Calu3 (cell line): ENCODE results near the gene ARHGDIA. TPM values are rescaled to one million over a fixed set of nuclear protein-coding genes. Genes with fewer than 3 reads are reported as not detected.

Experiments used
- BruUV-seq: library from RNA; stranded (reverse); fragments of 400-500 nt; replicated peaks from 2 replicates; lab custom pipeline; 2021; lab: Mats Ljungman, UMichigan
- CTCF ChIA-PET: fragments of 300-600 bp; sonication (Branson Sonifier 250); formaldehyde crosslinking; loops from one replicate; lab custom pipeline; 2022; ENCODE audit warnings: antibody characterized with exemption; lab: Charles Lee
- DNase-seq: peaks from one replicate; pipeline ENCODE4 v3.0.0; 2022
- H3K27ac Mint-ChIP-seq: one replicate; pipeline ENCODE4 v1.8.0; 2022; ENCODE audit warnings: mixed read lengths; ENCODE audit not compliant: unreplicated experiment
- H3K27me3 Mint-ChIP-seq: one replicate; pipeline ENCODE4 v1.8.0; 2022; ENCODE audit warnings: mixed read lengths; ENCODE audit not compliant: unreplicated experiment
- H3K36me3 Mint-ChIP-seq: one replicate; pipeline ENCODE4 v1.8.0; 2022; ENCODE audit warnings: mild to moderate bottlenecking, moderate library complexity, mixed read lengths; ENCODE audit not compliant: insufficient read depth, unreplicated experiment
- H3K4me1 Mint-ChIP-seq: one replicate; pipeline ENCODE4 v1.8.0; 2022; ENCODE audit warnings: mild to moderate bottlenecking, low read depth, mixed read lengths; ENCODE audit not compliant: unreplicated experiment
- H3K4me3 Mint-ChIP-seq: one replicate; pipeline ENCODE4 v1.8.0; 2022; ENCODE audit warnings: mild to moderate bottlenecking, low read depth, moderate library complexity, mixed read lengths; ENCODE audit not compliant: unreplicated experiment
- H3K9me3 Mint-ChIP-seq: one replicate; pipeline ENCODE4 v1.8.0; 2022; ENCODE audit warnings: low read depth, mixed read lengths; ENCODE audit not compliant: unreplicated experiment
- intact Hi-C: fragments of 100-400 bp; cut with micrococcal nuclease; formaldehyde crosslinking; loops from one replicate; pipeline ENCODE4 v1.10.0; 2022; ENCODE audit not compliant: unreplicated experiment
- total RNA-seq: library from RNA; stranded (reverse); gene quantifications from 2 replicates; pipeline ENCODE4 v1.2.3, GENCODE V29; 2022
- TF ChIP-seq, protein P1 (sequence below): fragments of 200-600 bp; IDR thresholded peaks from one replicate; pipeline ENCODE4 v1.8.0; 2022; ENCODE audit warnings: antibody characterized with exemption; ENCODE audit not compliant: unreplicated experiment

The ARHGDIA gene
- total RNA-seq, 1 experiment from 2014 or later, result 273 TPM

- intact Hi-C loops, result no loop called here
- Mint-ChIP-seq H3K4me1 (no peaks in the 10 kb centered on the region), H3K27ac (no peak overlapping the region), H3K27me3 (no peaks in the 10 kb centered on the region), H3K36me3 (peaks cover 91% of the 10 kb centered on the region), H3K9me3 (no peaks in the 10 kb centered on the region), H3K4me3 (no peak overlapping the region)
- TF ChIP-seq, protein P1, sequence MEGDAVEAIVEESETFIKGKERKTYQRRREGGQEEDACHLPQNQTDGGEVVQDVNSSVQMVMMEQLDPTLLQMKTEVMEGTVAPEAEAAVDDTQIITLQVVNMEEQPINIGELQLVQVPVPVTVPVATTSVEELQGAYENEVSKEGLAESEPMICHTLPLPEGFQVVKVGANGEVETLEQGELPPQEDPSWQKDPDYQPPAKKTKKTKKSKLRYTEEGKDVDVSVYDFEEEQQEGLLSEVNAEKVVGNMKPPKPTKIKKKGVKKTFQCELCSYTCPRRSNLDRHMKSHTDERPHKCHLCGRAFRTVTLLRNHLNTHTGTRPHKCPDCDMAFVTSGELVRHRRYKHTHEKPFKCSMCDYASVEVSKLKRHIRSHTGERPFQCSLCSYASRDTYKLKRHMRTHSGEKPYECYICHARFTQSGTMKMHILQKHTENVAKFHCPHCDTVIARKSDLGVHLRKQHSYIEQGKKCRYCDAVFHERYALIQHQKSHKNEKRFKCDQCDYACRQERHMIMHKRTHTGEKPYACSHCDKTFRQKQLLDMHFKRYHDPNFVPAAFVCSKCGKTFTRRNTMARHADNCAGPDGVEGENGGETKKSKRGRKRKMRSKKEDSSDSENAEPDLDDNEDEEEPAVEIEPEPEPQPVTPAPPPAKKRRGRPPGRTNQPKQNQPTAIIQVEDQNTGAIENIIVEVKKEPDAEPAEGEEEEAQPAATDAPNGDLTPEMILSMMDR, result no peak
- CTCF ChIA-PET, result no interaction called here
- BruUV-seq, result no TSS peak
- DNase-seq, result no peak
Observed at GRCh38 chr17:81851423-81851822, 19.7 kb downstream of the ARHGDIA start.

DNA sequence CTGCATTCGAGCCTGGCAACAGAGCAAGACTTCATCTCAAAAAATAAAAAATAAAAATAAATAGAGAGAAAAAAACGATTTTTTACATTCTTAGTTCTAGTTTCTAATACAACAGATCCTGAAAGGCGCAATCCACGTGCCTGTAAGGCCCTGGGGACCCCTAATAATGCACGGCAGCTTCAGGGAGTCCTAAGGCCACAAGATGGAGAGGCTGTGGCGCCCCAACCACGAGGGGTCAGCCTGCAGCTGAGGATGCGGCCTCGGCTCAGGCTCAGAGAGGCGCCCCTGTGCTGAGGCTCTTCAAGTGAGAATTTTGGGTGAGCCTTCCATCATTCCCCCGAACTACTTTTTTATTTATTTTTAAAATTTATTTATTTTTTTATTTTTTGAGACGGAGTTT, 21.7 kb downstream of the ARHGDIA start:
- CTCF ChIA-PET, result no interaction called here
- intact Hi-C loops, result no loop called here
- Mint-ChIP-seq H3K9me3 (no peaks in the 10 kb centered on the region), H3K4me1 (no peaks in the 10 kb centered on the region), H3K27me3 (no peaks in the 10 kb centered on the region), H3K4me3 (no peak overlapping the region), H3K36me3 (peaks cover 90% of the 10 kb centered on the region), H3K27ac (no peak overlapping the region)
- no peak for DNase-seq
- no TSS peak for BruUV-seq
- TF ChIP-seq, protein P1, result no peak

DNA sequence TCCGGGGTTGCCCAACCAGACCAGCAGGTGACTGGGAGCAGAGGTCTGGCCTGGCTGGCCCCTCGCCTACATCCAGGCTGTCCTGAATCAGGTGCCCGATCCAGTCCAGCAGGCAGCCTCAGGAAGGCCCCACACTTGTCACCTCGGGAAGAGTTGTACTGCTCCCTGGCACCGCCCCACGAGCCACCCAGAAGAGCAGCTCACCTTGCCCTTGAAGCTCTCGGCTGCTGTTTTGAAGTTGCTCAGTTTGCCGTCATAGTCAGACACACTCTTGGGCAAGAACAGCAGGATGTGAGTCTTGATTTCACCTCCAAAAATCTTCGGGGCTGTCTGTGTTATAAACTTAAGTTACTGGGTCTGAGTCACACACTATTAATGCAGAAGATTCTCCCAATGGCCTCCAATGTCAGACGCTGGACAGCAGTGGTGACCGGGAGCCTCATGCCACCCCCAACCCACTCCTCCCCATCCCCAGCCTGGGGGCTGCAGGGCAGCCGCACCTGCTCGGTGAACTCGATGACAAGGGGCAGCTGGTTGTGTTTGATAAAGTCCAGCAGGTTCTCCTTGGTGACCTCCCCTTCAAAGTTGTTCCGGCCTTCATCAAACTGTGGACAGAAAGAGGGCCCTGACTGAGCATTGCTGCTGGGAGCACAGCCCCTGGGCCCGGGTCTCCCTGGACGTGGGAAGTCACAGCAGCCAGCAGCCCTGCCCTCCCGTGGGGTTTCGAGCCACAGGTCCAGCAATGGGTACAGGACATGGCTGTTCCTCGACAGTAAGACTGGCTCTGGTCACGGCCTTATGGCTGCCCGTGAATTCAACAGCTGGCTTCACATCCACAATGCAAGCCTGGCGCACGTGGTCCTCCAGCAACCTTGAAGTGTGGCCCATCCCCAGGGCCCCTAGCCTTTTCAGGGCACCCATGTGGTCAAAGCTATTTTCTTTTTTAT, 24.1 kb downstream of the ARHGDIA start:
- Mint-ChIP-seq H3K27me3 (no peaks in the 10 kb centered on the region), H3K27ac (no peak overlapping the region), H3K4me1 (no peaks in the 10 kb centered on the region), H3K4me3 (no peak overlapping the region), H3K36me3 (peaks cover 90% of the 10 kb centered on the region), H3K9me3 (no peaks in the 10 kb centered on the region)
- CTCF ChIA-PET, result no interaction called here
- BruUV-seq, result no TSS peak
- intact Hi-C loops, result no loop called here
- TF ChIP-seq, protein P1, result no peak
- no peak for DNase-seq

GRCh38 chr17:81845881-81846742, 25.0 kb downstream of the ARHGDIA start:
- BruUV-seq, result no TSS peak
- CTCF ChIA-PET, result no interaction called here
- TF ChIP-seq, protein P1, result no peak
- intact Hi-C loops, result no loop called here
- Mint-ChIP-seq H3K27ac (no peak overlapping the region), H3K27me3 (no peaks in the 10 kb centered on the region), H3K4me3 (no peak overlapping the region), H3K9me3 (no peaks in the 10 kb centered on the region), H3K4me1 (no peaks in the 10 kb centered on the region), H3K36me3 (peaks cover 84% of the 10 kb centered on the region)
- DNase-seq, result no peak
